Skeletal muscle cell (primary cell): Measurements from ENCODE around the gene FHOD3.

Experiments
- DNase-seq: peaks from one replicate; pipeline ENCODE4 v3.0.0-alpha.2; 2010; ENCODE audit warnings: low read depth
- H3K4me3 ChIP-seq: 2 replicates; pipeline ENCODE4 v1.5.1; 2011; ENCODE audit warnings: low read depth, mild to moderate bottlenecking, control low read depth, low read length, moderate library complexity

Gene FHOD3

DNA sequence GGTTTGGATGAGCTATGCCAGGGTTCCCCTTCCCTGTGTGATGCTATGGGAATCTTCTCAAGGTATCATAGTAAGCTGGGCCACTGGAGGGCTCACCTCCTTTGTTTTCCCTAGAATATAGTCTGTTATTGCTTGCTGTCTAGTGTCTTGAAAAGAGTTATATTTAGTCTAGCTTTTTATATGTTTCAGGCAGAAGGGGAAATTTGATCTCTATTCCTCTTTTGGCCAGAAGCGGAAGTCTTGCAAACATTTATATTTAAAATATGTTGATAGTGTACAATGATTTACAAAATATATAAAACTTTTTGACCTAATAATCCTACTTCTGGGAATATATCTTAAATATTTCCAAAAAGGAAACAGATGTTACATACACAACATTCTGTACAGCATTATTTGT is 260.7 kb downstream of the FHOD3 start:
- no peak for DNase-seq
- H3K4me3 ChIP-seq: no peak overlapping the region

DNA sequence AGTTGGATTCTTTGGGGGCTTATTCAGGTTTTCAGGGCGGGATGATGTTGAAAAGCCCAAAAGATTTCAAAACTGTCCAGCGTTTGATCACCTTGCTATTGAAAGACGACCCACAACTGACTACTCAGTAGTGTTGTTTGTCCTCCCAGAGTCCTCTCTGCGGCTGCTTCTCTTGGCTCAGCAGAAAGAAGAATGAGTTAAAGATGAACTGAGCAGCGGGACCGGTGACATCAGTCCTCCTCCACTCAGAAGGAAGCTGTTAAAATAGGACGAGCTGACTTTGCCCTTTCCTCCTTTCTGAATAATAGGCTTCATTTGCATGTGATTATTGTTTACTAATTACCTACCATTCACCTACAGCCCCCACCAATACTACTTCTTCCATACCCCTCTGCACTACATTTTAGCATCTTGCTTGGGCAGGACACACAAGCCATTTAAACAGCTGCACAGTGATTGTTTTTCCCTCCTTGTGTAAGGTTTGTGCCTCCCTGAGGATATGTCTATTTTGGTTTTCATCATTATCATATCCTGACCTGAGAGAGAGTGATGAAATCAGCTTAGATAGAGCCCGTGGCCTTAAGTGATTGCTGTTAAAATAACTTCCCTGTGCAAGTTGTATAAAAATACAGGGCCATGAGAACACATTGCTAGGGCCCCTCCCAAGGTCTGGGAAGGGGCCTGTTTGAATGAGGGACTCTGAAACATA is 261.8 kb downstream of the FHOD3 start:
- no peak for DNase-seq
- H3K4me3 ChIP-seq: no peak overlapping the region

DNA sequence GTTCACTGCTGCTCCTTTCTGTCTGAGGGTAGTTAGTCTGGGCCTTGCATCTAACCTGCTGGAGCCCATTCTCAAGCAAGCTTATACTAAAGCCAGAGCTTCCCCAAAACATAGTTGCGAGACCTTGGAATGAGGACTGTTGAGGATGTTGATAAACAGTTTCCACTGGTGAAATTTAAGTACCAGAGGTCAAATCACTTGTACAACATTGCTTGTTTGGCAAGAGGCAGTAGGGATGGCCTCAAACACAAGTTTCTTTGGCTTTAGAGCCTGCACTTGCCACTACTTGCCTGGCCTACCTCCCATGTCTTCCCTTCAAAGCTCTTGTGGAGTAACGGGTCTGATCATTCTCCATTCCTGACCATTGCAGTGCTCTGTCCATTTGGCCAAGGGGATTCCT is 262.7 kb downstream of the FHOD3 start:
- DNase-seq: no peak
- no peak overlapping the region for H3K4me3 ChIP-seq

DNA sequence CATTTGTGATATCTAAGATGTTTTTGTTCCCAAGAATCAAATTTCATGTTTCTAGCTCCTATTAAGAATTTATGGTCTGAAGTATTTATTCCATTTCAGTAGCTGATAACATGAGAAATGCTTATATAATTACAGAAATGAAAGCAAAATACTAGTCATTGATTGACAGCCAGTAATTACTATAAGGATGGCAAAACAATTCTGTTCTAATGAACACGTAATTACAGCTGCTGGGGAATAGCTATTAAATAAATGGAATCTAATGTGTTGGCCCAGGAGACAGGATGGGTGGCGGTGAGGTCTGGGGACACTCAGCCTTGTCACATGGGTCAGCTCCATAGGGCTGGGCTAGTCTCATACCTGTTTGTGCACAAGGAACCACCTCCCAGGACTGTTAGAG is 263.5 kb downstream of the FHOD3 start:
- DNase-seq: no peak
- H3K4me3 ChIP-seq: no peak overlapping the region

DNA sequence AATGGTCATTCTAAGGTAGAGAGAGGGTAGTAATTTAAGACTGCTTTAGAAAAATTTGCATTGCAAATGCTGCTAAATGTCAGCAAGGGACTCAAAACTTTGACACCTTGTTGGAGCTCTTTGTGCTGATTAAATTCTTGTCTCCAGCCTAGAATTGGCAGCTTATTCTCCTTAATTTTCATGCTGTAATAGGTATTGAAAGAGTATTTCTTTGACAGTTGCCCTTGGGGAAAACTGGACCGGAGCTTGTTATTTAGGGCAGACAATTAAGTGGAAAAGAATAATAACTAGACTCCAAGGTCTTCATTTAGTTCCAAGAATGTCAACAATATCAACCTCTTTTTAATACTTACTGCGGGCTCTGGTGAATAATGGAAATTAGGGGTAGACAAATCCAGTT is 267.3 kb downstream of the FHOD3 start:
- DNase-seq: no peak
- no peak overlapping the region for H3K4me3 ChIP-seq

DNA sequence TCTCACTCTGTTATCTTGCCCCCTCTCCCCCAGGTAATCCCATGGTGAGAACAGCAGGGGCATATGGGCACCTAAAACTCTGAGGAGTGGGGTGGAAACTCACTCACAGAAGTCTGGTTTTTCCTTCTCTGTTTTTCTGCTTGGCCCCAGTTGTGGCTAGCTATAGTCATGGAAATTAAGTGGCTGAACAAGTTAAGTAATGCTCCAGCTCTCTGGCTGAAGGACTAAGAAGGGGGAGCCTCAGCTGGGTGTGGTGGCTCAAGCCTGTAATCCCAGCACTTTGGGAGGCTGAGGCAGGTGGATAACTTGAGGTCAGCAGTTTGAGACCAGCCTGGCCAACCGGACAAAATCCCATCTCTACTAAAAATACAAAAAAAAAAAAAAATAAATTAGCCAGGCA is 270.3 kb downstream of the FHOD3 start:
- H3K4me3 ChIP-seq: no peak overlapping the region
- DNase-seq: no peak

DNA sequence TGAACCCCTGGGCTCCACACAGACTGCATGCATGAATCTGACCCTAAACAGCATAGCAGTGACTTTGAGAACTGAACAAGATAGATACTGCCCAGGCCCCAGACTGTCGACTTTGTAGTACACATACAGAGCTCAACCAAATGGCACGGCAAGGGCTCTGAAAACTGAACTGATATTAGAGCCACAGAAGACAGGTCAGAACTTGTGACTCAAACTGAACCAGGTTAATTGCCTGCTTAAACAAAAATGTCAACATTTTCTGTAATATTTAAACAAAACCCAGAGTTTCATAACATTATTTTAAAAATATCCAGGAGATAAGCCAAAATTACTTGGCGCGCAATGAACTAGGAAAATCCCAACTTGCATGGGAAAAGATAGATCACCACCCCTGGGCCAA is 271.0 kb downstream of the FHOD3 start:
- H3K4me3 ChIP-seq: no peak overlapping the region
- no peak for DNase-seq

DNA sequence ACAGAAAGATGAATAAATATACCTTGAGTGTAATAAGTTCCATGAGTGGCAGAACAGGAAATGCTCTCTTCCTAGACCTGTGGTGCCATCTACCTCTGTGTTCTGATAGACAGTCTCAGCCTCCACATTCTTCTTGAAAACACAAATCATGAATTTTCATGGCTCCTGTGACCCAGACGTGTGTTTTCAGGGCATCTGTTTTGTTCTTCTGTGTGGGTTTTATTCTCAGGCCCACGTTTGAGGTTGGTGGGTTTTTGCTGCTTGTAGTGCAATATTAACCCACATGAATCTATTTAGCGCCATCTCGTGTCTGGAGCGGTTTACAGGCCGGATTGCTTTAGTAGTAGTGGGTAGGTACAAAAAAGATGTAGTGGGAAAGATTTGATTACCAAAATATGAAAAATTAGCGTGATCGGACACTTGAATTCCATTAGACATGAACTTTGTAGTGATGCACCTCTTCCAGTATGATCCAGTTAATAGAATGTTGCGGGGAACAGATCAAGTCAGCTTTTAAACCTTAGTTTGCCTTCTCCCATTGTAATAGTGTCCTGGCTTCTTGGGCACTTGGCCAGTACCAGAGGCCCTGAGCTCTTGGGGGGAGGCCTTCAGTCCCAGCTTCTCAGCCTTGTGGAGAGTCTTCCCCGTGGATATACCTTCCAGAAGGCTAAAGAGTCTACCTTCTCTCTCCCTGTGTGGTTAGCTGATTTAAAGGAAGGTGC is 274.8 kb downstream of the FHOD3 start:
- peak; percentile 29 for DNase-seq
- H3K4me3 ChIP-seq: no peak overlapping the region

DNA sequence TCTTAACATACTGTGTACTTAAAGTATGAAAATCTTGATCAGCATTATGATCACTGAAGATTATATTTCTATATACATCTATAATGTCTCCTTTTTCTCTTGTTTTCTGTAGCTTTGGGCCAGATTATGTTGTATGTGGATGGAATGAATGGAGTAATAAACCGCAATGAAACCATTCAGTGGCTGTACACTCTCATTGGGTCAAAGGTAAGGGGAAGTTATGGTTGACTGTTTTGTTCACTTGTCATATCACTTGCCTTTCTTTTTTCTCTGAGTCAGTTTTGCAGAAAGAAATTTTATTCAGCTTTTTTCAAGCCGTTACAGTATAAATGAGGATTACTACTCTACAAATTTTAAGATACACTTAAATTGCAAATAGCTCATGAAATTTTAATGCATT is 278.8 kb downstream of the FHOD3 start:
- H3K4me3 ChIP-seq: no peak overlapping the region
- DNase-seq: no peak

DNA sequence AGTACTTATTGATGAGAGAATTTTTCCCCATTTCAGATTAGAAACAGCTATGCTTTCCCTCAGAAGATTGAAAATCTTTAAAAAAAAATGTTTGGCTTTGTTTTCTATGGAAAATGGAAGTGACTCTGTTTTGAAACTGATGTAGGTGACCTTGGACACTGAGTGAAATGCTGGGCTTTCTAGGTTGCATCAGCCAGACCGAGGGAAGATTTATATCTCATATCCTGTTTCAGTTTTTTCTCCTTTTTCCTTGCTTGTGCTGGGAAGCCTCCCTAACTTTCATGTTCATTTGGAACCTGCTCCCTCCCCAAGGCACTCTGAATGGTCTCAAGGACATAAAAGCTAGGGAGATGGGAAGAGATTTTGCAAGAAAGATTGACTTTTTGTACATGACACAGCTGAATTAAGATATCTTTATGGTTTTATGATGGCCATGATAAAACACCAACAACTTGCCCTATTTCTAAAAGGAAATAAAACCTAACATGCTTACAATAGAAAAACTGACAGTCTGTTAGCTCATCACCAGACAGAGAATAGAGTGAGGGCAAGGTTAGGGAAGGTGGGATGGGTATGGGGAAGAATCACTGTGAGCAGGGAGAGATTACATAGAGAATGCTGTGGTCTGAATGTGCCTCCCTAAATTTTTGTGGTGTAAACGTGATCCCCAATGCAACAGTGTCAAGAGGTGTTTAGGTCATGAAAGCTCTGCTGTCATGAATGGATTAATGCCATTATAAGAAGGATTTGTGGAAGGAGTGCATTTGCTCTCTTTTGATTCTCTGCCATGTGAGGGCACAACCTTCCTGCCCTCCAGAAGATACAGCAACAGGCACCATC is 281.6 kb downstream of the FHOD3 start:
- no peak overlapping the region for H3K4me3 ChIP-seq
- DNase-seq: peak; percentile 23

DNA sequence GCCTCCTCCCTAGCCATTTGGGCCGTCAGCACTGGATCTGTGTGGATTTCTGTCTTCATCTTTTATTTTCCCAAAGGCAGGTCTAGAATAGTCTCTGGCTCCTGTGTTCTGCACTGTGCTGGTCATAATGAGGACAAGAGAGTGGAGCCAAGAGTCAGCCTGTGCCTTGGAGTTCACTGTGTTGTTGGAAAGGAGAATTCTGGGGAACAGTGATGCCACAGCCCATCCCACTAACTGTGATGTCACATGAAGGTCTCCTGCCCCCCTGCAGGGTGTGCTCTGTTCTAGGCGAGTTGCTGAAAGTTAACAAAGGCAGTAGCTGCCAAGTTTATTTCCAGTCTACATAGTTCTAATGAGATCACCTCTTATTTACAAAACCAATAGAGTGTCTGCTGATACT is 282.8 kb downstream of the FHOD3 start:
- H3K4me3 ChIP-seq: no peak overlapping the region
- peak; percentile 26 for DNase-seq

DNA sequence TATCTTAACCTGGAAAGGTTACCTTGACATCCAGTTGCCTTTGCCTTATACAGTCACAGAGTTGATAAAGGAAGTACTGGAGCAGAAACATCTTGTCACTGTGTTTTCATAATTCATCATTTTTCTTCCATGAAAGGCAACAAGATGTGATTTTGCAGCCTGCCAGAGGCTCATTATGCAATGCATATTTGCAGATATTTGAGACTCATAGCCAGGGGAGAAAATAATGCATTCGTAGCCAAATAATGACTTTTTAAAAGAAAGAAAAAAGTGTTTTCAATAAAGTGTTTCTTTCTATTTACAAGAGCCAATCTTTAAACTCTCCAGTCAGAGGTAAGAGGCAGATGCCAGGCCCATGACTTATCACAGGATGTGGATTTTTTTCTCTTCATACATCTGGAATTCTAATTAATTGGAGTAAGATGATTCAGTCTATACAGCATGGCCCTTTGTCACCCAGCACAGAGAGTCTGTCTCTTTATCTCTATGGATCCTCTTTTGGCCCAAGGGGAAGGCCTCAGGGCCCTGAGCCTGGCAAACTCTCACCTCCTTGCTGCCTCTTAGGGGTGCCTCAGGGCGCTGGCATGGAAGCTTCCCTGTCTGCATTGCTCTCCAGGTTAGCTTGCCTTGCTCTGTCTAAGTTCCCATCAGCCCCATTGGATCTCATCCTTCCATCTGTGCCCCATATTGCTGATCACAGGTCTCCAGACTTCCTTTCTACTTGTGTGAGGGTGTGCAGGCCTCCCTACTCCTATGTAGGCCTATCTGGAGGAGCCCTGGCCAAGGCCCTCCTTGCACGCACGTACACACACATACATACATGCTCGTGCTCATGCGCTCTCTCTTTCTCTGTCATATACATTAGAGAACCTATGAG is 283.6 kb downstream of the FHOD3 start:
- no peak overlapping the region for H3K4me3 ChIP-seq
- peak; percentile 25 for DNase-seq

DNA sequence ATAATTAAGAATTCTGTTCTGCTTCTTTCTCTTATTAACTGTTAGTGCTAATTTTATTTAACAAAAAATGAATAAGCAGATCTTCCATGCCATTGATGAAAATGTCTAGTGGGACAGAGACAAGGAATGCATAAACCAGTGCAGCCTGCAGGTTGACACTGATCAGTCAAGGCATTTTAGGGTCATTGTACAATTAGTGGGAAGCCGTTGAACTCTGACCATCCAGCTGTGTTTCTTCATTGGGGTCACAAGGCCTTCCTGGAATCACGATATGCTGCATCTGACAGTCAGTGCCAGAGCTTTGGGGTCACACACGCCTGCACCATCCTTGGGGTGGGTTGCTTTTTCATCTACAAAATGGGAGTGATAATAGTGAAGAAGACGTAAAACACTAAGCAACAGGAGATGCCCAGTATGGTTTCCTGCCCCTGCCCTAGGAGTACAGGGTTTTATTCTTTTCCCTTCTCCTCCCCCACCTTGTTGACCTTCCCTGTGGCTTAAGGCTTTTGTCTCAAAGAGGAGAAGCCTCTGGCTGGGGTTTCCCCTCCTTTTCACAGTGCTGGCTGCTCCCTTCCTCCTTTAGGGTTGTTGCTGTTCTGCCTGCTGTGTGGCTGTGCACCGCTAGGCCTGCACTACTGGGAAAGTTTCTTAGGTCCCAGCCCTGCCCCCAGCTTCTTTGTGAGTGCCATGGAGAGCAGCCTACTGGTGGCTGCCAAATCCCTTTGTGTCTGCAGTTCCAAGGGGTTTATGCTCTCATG is 285.7 kb downstream of the FHOD3 start:
- DNase-seq: no peak

DNA sequence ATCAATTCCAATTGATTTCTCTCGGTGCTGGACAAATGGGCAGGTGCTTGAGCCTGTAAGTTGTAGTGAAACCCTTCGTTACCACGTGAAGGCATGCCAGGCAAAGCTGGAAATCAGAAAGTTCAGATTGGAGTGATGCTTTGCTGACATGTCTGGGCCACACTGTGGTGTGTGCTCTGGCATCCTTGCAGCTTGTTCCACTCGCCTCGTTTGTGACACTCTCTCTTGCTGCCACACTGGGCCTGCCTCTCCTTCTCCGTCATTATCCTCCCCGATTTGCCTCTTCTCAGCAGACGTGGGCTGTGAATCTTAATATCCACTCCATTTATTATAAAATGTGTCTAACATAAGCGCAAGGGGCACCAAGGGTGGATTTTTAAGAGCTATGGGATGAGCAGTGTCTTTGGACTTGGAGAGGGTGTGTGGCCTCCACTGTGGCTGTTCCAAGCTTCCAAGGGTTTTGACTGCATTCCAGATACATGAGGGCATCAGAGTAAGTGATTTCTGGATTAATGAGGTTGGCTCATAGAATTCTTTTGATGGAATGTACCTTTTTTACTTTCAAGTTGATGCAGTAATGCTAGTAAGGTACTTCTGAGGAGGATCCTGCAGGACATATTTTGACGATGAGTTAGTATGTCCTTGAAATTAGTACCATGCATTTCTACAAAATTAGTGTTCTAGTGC is 292.5 kb downstream of the FHOD3 start:
- DNase-seq: no peak
- no peak overlapping the region for H3K4me3 ChIP-seq

More for the DNA sequence above, 285.7 kb downstream of the FHOD3 start:
- H3K4me3 ChIP-seq: no peak overlapping the region

DNA sequence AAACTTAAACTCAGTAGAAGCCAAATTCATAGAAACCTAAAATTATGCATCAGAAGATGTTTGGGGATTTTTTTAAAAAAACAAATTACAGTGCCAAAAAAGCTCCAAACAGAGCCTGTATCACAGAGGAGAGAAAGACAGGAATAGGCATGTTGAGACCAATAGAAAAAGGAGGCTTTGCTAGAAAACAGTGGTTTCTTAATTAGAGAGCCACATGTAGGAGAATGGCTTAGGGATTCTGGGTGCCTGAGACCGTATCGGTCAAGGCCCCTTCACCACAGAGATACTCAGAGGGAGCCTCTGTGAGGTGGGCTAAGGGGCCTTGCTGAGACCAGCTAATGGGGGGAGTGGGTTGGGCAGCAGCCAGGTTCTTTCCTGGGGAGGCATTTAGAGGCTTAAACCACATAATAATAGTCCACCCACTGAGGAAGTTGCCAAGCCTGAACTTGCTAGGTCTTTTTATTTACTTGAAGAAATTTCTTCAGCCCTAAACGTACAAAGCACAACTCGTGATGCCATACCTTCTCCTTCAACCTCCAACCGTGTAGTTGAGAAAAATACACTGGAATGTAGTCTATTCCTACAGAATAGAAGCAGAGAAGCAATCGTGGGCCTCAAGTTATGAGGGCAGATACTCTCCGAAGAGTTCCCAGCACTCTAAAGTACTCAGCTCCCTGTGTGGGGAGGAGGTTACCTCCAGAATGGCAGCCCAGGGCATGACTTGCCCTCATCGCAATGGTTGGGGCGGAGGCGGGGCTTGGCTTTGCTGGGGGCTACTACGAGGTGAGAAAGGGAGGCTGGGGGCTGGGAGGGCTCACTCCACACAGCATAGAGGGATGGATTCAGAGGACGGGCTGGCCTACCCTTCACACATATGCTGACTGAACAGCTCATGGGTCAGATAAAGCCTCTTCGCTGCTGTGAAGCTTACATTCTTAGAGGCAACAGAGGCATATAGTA is 293.4 kb downstream of the FHOD3 start:
- no peak for DNase-seq
- no peak overlapping the region for H3K4me3 ChIP-seq

DNA sequence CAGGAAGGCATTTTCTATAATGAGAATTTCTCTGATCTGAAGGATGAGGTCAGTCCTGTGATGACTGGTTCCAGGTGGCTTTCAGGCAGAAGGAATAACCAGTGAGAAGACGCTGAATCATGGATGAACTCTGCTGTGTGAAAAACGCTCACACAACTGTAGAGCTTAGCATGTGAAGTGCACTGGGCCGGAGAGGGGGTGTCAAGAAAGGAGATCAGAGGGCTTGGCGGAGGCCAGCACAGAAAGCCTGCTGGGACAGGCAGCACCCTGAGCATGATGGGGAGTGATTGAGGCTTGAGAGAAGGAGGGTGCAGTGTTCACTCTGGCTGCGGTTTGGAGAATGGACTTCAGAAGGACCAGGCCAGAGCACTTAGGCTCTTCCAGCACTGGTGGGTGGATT is 294.8 kb downstream of the FHOD3 start:
- no peak for DNase-seq
- H3K4me3 ChIP-seq: no peak overlapping the region

DNA sequence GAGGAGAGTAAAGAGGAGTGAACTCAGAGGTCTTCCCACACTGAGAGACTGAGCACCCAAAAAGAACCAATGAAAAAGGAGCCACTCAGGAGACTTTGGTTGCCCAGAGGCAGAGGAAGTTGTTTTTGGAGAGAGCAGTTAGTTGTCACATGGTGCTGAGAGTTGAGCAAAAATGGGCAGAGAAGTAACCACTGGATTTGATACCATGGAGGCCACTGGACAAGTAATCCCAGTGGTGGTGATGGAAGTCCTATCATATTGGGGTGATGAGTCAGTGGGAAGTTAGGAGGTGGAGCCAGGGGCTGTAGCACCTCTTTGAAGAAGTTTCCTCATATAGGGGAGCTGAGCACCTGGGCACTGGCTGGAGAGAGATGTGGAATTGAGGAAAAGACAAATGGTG is 295.5 kb downstream of the FHOD3 start:
- no peak overlapping the region for H3K4me3 ChIP-seq
- DNase-seq: no peak
